HFFc6 (cell line): Measurements from ENCODE around the gene NR0B2. TPM values are rescaled to one million over a fixed set of nuclear protein-coding genes. Genes with fewer than 3 reads are reported as not detected.

Experiments used
- DNase-seq: peaks from one replicate; pipeline ENCODE4 v3.0.0-alpha.2; 2018
- H3K27ac Mint-ChIP-seq: 2 replicates; pipeline ENCODE4 v1.8.0; 2020; ENCODE audit warnings: mild to moderate bottlenecking, mixed read lengths
- H3K27me3 Mint-ChIP-seq: 2 replicates; pipeline ENCODE4 v1.8.0; 2021; ENCODE audit warnings: mild to moderate bottlenecking, moderate library complexity, mixed read lengths; ENCODE audit not compliant: insufficient read depth
- H3K36me3 Mint-ChIP-seq: 2 replicates; pipeline ENCODE4 v1.8.0; 2021; ENCODE audit warnings: low read depth, mixed read lengths
- H3K4me1 Mint-ChIP-seq: 2 replicates; pipeline ENCODE4 v1.8.0; 2020; ENCODE audit warnings: low read depth, mixed read lengths
- H3K4me3 Mint-ChIP-seq: 2 replicates; pipeline ENCODE4 v1.8.0; 2020; ENCODE audit warnings: mild to moderate bottlenecking, moderate library complexity, mixed read lengths
- H3K9me3 Mint-ChIP-seq: 2 replicates; pipeline ENCODE4 v1.8.0; 2020; ENCODE audit warnings: mild to moderate bottlenecking, mixed read lengths
- CTCF ChIP-seq: fragments of 200-600 bp; sonication (generic); IDR thresholded peaks from 2 replicates; pipeline ENCODE4 v1.5.0; 2021; ENCODE audit warnings: antibody characterized with exemption, mild to moderate bottlenecking
- total RNA-seq, 6 experiments: library from RNA; stranded (reverse); fragmentation: NEBNext Ultra II Directional; extraction: Animal tissue kit (Norgen Biotek cat#: 25700); gene quantifications; 2 replicates in 1 of 6; 3 replicates in 5 of 6; pipeline ENCODE4 v1.2.3, GENCODE V29; 2021

Gene NR0B2
- total RNA-seq, 6 experiments from 2014 or later, result not detected

- DNase-seq, result no peak
- Mint-ChIP-seq H3K9me3 (peaks cover 13% of the 10 kb centered on the region), H3K27me3 (peaks cover 14% of the 10 kb centered on the region), H3K36me3 (peaks cover 12% of the 10 kb centered on the region; the same call in 1 of the 2 replicates), H3K4me3 (no peak overlapping the region), H3K27ac (no peak overlapping the region), H3K4me1 (peaks cover 21% of the 10 kb centered on the region)
- no peak for TF ChIP-seq CTCF
These were observed 43.5 kb upstream of the NR0B2 start for GRCh38 chr1:26957306-26957705.

- no peak for TF ChIP-seq CTCF
- H3K9me3 Mint-ChIP-seq, result peaks cover 13% of the 10 kb centered on the region
- H3K27me3 Mint-ChIP-seq, result peaks cover 14% of the 10 kb centered on the region
- peaks cover 11% of the 10 kb centered on the region for H3K4me1 Mint-ChIP-seq
- DNase-seq, result no peak
- peaks cover 12% of the 10 kb centered on the region; the same call in 1 of the 2 replicates for H3K36me3 Mint-ChIP-seq
- no peak overlapping the region for H3K4me3 Mint-ChIP-seq
- no peak overlapping the region for H3K27ac Mint-ChIP-seq
These were observed 42.5 kb upstream of the NR0B2 start for GRCh38 chr1:26956321-26956720.

DNA sequence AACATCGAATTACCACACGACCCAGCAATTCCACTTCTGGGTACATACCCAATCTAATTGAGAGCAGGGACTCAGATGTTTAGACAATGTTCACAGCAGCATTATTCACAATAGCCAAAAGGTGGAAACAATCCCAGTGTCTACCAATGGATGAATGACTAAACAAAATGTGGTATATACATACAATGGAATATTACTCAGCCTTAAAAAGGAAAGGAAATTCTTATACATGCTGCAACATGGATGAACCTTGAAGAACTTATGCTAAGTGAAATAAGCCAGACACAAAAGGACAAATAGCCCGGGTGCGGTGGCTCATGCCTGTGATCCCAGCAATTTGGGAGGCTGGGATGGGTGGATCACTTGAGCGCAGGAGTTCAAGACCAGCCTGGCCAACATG is 39.6 kb upstream of the NR0B2 start:
- peaks cover 12% of the 10 kb centered on the region; the same call in 1 of the 2 replicates for H3K36me3 Mint-ChIP-seq
- no peaks in the 10 kb centered on the region; the same call in 1 of the 2 replicates for H3K4me1 Mint-ChIP-seq
- no peak overlapping the region for H3K4me3 Mint-ChIP-seq
- peaks cover 10% of the 10 kb centered on the region for H3K27me3 Mint-ChIP-seq
- H3K9me3 Mint-ChIP-seq, result peaks cover 13% of the 10 kb centered on the region
- no peak overlapping the region for H3K27ac Mint-ChIP-seq
- no peak for TF ChIP-seq CTCF
- no peak for DNase-seq

GRCh38 chr1:26951821-26952497 is 38.2 kb upstream of the NR0B2 start:
- H3K4me3 Mint-ChIP-seq, result no peak overlapping the region
- peaks cover 8% of the 10 kb centered on the region for H3K27me3 Mint-ChIP-seq
- H3K36me3 Mint-ChIP-seq, result peaks cover 16% of the 10 kb centered on the region; the same call in 1 of the 2 replicates
- peaks cover 13% of the 10 kb centered on the region for H3K9me3 Mint-ChIP-seq
- no peak for TF ChIP-seq CTCF
- no peak overlapping the region for H3K27ac Mint-ChIP-seq
- DNase-seq, result no peak
- H3K4me1 Mint-ChIP-seq, result no peaks in the 10 kb centered on the region; the same call in 1 of the 2 replicates

- TF ChIP-seq CTCF, result no peak
- Mint-ChIP-seq H3K4me3 (no peak overlapping the region), H3K27me3 (peaks cover 3% of the 10 kb centered on the region), H3K4me1 (no peaks in the 10 kb centered on the region; the same call in 1 of the 2 replicates), H3K9me3 (peaks cover 9% of the 10 kb centered on the region), H3K27ac (no peak overlapping the region), H3K36me3 (peaks cover 15% of the 10 kb centered on the region; the same call in 1 of the 2 replicates)
- no peak for DNase-seq
These were observed 37.4 kb upstream of the NR0B2 start for GRCh38 chr1:26951216-26951615.
